HG02840 (cell line): ENCODE data around the gene KCNJ4.
"Not testable (repeated sequence)": the region's sequence is repeated elsewhere in the genome, so short reads cannot be mapped to it uniquely, and the experiment has no call there.

Experiments
- ATAC-seq: cut with Tn5 transposase; IDR thresholded peaks from one replicate; pipeline ENCODE4 v1.9.1; 2021; ENCODE audit warnings: mild to moderate bottlenecking, moderate library complexity, moderate number of reproducible peaks; ENCODE audit not compliant: unreplicated experiment, low FRiP score

KCNJ4 gene

DNA sequence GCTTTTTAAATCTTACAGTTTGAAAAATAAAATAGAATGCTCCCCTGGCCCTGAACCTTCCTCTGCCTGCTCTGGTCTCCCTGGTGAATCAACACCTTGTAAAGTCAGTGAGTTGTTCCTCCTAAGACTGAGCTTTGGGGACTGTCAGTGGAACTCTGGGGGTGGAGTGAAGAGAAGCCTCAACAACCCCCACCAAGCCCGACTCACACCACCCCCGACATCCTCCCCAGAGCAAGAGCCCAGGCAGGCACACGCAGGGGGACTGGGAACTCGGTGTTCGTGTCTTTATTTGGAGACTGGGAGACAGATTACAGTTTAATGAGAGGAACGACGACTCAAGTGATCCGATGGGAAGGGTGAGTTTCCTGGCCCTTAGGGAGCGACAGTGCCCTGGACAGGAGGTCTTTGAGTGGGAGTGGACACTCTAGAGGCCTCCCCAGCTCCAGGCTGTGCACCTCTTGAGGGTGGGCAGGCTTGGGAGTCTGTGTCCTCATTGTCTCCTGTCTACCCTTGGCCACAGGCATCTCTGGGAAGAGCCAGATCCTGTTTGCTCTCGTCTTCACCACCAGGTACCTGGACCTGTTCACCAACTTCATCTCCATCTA, 19.1 kb upstream of the KCNJ4 start:
- ATAC-seq = no peak

DNA sequence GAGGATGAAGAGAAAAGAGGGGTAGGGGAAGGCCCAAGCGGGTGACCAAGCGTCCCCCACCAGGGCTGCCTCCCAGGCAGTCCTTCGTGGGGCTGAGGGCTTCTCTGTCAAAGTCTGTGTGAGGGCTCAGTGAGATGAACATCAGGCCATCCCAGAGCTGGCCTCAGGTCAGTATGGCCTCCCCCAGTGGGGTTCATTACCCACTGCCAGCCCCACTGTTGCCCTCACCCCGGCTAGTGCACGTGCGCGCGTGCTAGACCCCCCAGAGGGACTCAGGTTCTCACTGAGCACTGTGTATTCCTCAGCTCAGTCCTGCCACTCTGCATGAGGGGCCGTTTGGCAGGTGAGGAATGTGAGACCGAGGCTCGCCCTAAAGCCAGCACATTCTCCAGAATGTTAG, 16.2 kb upstream of the KCNJ4 start:
- ATAC-seq = no peak

DNA sequence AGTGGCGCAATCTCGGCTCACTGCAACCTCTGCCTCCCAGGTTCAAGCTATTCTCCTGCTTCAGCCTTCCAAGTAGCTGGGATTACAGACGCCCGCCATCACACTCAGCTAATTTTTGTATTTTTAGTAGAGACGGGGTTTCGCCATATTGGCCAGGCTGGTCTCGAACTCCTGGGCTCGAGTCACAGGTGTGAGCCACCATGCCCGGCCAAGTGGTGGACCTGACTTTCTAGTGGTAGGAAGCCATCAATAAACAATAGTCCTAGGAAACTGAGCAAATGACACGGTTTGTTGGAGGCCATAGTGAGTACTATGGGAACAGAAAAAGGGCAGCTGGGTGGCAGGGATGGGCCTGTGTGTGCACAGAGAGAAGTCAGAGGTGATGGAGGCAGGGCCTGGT, 15.2 kb upstream of the KCNJ4 start:
- not testable (repeated sequence) for ATAC-seq

DNA sequence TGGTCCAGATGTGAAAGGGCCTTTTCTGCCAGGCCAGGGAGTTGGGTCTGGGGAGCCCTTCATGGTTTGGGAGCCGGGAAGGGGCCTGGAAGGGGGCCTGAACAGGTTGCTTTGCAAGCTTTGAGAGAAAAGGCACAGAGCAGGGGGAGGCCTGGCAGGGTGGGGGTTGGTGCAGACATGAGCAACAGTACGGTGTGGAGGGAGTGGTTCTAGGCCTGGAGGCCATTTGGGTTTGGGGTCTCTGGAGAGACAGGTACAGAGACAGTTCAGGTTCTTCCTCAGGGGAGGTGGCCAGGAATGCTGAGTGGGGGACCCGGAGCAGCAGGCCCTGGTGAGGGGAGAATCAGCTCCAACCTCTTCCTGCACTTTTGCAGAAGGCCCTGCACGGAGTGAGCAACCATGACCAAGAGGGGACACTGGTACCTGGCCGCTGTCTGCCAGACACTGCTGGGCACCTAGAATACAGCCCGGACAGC, 14.3 kb upstream of the KCNJ4 start:
- no peak for ATAC-seq

DNA sequence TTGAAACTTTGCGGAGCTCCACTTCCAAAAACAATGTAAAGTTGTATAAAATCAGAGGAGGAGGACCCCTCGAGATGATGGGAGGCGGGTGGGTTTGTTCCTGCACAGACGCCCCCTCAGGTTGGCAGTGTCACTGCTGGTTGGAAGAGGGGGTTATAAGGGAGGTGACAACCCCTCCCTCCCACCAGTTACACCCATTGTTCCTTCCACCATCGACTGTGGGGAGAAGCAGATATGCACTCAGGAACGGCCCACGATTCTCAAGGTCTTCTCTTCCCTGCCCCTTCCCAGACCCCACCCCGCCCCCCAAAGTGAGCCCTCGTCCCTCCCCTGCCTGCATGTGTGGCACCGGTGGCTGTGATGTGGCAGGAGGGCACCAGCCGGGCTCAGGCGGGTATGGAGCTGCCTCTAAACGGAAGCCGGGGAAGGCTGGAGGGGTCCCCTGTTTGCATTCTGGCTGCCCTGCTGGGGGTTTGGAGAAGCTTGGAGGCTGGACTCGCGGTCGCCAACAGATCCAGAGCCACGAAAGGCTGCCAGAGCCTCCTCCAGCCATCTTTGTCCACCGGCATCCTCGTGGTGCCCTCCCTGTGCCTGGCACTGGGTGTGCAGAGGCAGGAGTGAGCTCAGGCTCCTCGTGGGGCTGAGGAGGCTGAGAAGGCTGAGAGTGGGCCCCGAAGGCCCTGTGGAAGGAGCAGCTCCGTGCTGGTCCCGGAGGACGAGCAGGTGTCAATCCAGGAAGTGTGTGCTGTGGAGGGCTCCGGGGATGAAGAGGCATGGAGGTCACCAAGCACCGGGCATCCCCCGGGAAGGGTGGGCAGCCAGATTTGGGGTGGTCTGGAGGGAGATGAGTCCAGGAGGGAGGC, 13.7 kb upstream of the KCNJ4 start:
- ATAC-seq = no peak

DNA sequence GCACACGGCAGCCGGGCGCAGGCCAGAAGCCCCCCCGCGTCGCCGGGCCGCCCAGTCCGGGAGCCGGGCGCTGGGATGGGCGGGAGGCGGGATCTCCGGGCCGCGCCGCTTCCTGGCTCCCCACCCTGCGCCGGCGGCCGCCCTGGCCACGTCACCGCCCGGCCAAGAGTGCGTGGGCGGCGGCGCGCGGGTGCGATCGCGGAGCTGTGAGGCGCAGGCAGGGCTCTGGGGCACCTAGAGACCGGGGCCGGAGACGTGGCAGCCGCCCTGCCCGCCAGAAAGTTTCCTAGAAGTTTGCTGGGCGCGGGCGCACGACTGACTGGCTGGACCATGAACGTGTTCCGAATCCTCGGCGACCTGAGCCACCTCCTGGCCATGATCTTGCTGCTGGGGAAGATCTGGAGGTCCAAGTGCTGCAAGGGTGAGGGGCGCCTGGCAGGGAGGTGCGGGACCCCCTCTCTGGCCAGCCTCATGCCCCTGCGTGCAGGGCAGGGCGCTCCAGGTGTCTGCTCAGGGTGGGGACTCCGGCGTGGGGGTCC, 13.0 kb upstream of the KCNJ4 start, which contains the start of gene KDELR3:
TSS of gene KDELR3 (plus strand) at position 193 of the 539 bp plus-strand sequence. CDS start at position 331, 138 bp downstream.
- ATAC-seq = no peak

DNA sequence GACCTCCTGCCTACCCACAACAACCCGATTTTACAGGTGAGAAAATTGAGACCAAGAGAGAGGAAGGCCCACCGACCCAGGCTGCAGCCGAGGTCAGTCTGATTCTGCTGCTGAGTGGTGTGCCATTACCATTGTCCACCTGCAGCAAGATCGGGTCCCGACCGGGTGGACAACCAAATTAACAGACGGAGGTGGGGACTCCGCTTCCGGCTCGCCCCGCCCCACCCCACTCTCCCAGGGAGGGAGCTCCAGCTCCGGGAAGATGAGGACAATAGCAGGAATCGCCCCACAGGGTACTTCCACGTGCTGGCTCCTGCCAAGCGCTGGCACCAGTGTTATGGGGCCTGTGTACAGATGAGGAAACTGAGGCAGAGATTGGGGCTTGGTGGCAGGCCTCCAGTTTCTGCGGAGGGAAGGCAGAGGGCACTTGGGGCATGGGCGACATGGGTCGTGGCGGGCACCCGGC, 12.5 kb upstream of the KCNJ4 start:
- ATAC-seq = no peak

DNA sequence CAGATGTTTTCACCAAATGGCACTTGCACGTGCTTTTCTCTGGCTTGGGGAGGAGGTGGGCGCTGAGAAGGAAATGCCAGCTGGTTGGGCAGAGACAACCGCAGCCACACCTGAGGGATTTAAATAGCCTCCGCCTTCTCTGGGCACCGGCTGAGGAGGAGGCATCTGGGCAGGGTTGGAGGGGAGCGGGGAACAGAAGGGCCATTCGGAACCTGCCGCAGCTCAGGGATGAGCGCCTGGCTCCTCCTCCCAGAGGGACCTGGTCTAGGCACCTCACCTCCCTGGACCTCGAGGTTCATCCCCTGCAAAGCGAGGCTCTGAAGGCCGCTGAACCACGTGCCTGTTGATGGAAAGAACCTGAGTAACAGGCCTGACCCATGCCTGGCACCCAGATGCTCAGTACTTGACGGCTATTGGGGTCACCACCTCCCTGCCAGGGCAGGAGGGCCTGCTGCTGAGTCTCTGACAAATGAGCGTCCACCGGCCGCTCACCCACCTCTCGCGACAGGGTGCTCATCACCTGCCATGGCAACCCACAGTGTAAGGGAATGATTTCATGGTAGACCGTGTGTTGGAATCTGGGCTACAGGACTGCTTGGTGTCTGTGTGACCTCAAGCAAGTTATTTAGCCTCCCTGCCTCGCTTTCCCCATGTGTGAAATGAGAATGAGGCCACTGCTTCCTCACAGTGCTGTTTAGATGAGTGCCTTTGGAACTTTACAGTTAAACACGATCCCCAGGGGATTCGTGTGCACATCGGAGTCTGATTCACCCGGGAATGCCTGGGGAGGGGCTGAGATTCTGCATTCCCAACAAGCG, 10.9 kb upstream of the KCNJ4 start:
- ATAC-seq = no peak

DNA sequence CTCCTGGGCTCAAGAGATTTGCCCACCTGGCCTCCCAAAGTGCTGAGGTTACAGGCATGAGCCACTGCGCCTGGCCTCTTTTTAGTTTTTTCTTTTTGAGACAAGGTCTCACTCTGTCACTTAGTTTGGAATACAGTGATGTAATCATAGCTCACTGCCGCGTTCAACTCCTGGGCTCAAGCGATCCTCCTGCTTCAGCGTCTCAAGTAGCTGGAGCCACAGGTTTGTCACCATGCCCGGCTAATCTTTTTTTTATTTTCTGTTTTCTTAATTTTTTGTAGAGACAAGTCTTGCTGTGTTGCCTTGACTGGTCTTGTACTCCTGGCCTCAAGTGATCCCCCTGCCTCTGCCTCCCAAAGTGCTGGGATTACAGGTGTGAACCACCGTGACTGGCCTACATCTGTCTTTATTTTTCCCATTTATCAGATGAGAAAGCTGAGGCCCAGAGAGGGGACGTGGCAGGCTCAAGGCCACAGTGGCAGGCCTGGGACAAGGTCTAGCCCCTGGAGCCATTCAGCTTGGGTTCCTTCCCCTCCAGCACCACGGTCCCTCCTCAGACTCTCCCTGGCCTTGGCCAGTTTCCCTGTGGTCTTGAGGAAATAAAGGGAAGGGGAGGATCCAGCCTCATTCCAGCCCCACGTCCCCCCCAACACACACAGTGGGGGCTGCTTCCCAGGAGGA, 10.1 kb upstream of the KCNJ4 start:
- no peak for ATAC-seq

DNA sequence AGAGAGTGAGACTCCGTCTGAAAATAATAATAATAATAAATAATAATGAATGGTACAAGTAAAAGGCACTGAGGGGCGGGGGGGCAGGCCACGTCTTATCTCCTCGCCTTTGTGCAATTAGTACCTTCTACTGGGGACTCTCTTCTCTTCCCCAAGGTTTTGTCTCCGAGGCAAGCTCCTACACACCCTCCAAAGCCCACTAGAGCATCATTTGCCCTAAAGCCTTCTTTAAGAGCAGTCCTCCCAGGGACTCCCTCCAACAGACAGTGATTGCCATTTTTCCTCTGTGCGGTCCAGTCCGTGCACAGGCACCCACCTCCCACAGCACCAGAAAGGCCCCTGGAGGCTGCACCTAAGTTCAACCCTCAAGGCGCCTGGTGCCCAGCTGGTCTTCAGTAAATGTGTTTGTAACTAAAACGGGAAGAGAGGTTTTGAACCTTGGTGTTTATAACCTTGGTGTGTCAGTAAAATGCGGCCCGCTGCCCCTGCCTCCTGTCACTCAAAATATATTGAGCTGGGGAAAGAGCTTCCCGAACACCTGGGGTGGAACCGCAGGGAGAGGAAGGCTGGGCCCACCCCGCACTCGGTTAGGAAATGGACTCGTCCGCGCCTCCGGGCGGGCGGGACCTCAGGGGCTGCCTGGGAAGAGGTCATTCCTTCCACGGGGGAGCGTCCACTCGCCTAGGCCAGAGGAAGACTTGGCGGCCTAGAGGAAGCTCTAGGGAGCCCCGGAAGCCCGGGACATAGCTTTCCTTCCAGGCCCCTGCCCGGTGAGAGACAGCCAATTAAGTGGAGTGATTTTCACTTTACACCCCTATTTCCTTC, 8.2 kb upstream of the KCNJ4 start:
- ATAC-seq = no peak

DNA sequence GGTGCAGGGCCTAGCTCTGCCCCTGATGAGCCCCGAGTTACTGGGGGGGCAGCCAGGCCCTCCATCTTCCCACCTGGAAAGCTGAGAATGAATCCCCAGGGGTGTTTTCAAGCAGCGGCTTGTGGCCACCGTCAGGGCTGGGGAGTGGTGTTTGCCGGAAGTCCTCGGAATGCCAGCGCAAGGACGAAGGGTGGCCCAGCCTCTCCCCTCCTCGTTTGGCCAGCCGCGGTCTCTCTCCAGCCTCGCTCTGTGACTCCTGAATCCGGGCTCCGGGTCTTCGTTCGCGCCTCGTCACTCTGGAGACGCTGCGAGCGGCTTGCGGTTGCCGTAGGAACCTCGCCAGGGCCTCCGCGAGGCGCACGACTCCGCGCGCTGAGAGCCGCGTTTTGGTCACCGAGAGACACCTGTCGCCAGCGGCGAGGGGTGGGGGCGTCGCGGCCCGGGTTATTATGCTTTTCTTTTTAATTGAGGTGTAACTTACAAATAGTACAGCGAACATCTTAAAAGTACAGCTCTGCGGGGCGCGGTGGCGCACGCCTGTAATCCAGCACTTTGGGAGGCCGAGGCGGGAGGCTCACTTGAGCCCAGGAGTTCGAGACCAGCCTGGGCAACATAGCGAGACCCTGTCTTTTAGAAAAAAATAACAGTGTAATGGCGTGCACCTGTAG, 6.5 kb upstream of the KCNJ4 start:
- ATAC-seq = no peak

DNA sequence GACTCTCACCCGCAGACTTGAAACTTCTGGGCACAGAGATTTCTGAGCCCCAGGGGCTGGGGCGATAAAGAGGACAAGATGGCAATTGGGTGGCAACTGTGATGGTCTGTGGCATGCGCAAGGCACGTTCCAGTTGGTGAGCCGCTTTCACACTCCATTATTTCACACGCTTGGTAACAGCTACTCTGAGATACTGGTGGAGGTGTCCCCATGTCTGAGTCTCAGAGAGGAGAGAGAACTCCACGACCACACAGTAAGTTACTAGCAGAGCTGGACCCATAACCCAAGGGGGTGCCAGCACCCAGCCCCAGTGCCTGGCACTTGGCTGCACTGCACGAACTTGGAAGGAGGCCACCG, 6.0 kb upstream of the KCNJ4 start:
- ATAC-seq = no peak

DNA sequence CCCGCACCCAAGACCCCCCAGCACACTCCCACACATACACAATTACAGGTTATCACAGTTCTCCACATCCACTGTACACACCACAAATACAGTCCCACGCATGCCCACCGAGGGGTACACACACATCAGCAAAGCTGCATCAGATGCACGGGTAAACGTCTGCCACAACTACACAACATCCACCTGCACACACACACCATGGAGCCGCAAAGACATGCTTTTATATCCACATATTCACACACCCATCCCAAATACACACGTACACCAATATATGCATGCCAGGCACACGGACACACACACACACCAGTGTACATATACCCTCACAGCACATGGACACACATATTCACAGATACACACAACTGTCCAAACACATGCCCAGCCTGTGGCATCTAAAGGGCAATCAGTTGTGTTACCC, 5.4 kb upstream of the KCNJ4 start:
- ATAC-seq = no peak

DNA sequence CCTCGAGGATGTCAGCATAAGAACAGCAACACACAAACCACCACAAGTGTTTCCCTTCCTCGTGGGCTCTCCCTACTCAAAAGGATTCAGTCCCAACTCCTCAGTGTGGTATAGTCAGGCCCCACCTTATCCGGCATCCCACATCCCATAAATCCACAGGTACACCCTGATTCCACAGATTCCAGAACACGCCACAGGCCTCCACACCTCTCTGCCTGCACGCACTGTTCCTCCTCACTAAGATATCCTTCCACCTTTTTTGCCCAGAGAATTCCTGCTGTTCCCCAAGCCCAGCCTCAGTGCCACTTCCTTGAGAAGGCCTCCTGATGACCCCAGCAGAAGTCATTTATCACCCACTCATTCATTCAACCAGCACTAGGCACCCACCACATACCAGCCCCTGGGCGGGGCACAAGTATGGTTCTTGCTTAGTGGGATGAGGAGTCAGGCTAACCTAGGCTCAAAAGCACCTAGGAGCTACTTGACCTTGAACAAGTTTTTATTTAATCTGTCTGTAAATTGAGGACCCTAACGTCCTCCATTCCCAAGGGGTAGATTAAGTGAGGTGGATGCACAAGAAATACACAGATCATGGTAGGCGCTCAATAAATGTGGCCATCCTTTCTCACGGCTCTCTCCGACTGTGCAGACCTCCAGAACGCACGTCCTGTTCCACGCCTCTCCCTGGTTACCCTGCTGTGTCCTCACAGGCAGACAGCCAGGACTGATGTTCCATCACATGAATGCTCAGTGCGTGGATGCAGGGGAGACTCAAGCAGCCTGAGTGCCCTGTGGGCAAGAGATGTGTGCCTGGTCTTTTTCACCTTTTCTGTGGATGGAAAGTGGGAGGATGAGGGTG, 2.1 kb upstream of the KCNJ4 start:
- no peak for ATAC-seq

DNA sequence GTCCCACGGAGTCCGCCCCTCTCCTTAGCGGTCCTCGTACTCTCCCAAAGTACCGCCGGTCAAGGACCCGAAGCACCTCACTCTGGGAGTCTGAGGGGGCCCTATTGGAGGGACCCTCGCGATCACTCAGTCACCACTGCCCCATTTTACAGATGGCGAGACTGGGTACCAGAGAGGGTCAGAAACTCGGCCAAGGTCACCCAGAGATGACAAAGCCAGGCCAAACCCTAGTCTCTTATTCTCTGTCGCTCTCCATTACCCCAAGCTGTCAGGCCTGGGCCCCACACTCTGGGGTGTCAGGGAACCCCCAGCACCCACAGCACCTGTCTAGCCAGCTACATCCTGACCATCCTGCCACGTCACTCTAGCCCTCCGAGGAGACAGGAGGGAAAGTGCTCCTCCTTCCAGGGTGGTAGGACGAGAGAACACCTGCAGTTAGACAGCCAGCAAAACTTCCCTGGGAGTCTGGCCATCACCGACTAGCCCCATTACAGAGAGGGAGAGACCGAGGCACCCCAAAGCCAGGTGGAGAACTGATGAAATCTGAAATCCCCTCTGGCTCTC, 1.4 kb upstream of the KCNJ4 start:
- no peak for ATAC-seq

DNA sequence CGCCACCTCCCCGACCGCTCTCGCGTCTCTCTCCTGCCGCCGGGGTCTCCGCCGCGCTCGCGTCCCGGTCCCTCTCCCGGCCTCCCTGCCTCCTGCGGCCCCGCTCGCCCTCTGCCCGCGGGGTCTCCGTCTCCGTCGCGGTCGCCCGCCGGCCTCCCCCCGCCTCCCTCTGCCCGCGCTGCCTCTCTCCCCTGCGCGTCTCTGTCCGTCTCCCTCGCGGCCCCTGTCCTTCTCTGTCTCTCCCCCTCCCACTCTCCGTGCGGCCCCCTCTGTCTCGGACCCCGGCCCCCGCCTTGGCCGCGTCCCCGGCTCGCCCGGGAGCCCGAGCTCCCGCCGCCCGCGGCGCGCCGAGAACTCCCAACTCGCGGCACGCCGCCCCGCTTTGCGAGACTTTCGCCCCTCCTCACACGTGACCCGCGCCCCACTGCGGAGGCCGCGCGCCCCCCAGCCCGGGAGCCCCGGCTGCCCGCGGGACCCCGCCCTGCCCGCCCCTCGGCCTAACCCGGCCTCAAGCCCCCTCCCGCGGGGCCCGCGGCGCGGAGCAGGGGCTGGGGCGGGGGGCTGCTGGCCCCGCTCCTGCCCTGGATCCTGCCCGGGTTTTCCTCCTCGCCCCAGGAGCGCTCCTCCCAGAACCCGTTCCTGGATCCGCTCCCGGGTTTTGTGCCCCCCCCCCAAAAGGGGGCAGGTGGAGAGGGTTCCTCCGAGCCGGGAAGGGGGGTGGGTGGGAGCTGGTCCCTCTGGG, 702 bp upstream of the KCNJ4 start:
- ATAC-seq = no peak
